BJ (cell line): ENCODE measurements around the gene CFAP54. TPM values are rescaled to one million over a fixed set of nuclear protein-coding genes. Genes with fewer than 3 reads are reported as not detected.

Experiments
- CTCF ChIA-PET: fragments of 350-600 bp; formaldehyde crosslinking; extraction: SDS; loops from one replicate; lab custom pipeline; 2021; ENCODE audit warnings: antibody characterized with exemption, inconsistent platforms; lab: Yijun Ruan, JAX
- POLR2A ChIA-PET: fragments of 300-600 bp; sonication (Branson Sonifier 250); formaldehyde crosslinking; extraction: SDS; loops from one replicate; lab custom pipeline; 2021; ENCODE audit warnings: antibody characterized with exemption; lab: Charles Lee
- DNase-seq: peaks from one replicate; pipeline ENCODE4 v3.0.0-alpha.2; 2011; ENCODE audit warnings: low read depth
- H3K27me3 ChIP-seq: 2 replicates; pipeline ENCODE4 v1.6.0; 2011; ENCODE audit warnings: low read length; ENCODE audit not compliant: control insufficient read depth, insufficient read depth
- H3K36me3 ChIP-seq: 2 replicates; pipeline ENCODE4 v1.5.1; 2011; ENCODE audit warnings: low read length; ENCODE audit not compliant: control insufficient read depth, insufficient read depth
- H3K4me3 ChIP-seq: 2 replicates; pipeline ENCODE4 v1.5.1; 2011; ENCODE audit warnings: low read depth, mild to moderate bottlenecking, control low read depth, low read length
- polyA plus RNA-seq: library from polyadenylated mRNA; depleted of rRNA; stranded (reverse); fragments of >200 nt; gene quantifications from 2 replicates; pipeline ENCODE4 v1.2.3, GENCODE V29; 2011; rRNA removed
- TF ChIP-seq, protein P1 (sequence below): IDR thresholded peaks from 2 replicates; pipeline ENCODE4 v1.5.1; 2011; ENCODE audit warnings: low read depth, mild to moderate bottlenecking, control low read depth, inconsistent platforms, low read length, moderate library complexity; ENCODE audit not compliant: insufficient read depth

The CFAP54 gene
- polyA plus RNA-seq, 1 experiment, result 0.38 TPM

DNA sequence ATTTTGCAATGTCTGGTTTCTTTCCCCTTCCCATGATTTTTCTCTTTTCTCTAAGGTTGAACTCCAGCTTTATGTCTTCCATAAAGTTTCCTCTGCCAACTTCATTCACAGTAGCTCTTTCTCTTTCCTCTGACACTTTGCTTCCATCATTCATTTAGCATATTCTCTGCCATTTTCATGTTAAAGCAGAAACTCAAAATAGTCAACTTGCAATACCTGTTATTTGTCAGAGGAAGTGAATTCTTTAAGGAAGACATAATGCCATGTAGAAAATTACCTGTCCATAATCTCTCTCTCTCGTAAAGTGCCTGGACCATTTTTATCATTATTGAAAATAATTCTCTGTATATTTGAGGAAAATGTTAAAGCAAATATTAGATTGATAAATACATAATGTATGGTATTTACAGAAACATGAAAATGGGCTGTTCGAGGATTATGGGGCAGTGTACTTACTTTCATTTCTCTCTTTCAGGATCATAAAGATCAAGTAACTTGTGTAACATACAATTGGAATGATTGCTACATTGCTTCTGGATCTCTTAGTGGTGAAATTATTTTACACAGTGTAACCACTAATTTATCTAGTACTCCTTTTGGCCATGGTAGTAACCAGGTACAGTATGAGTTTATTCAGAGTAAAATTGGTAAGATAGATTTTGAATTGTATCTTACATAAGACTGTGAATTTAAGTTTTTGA, 430.3 kb downstream of the CFAP54 start:
- H3K27me3 ChIP-seq, result no peaks in the 10 kb centered on the region
- CTCF ChIA-PET, result interaction anchor here (1.3 kb wide), 1 partner anchor 14 kb away, joined by 3 read pairs; no protein-coding TSS in a partner anchor
- no peak for DNase-seq
- no peaks in the 10 kb centered on the region for H3K36me3 ChIP-seq
- no peak overlapping the region for H3K4me3 ChIP-seq
- TF ChIP-seq, protein P1, sequence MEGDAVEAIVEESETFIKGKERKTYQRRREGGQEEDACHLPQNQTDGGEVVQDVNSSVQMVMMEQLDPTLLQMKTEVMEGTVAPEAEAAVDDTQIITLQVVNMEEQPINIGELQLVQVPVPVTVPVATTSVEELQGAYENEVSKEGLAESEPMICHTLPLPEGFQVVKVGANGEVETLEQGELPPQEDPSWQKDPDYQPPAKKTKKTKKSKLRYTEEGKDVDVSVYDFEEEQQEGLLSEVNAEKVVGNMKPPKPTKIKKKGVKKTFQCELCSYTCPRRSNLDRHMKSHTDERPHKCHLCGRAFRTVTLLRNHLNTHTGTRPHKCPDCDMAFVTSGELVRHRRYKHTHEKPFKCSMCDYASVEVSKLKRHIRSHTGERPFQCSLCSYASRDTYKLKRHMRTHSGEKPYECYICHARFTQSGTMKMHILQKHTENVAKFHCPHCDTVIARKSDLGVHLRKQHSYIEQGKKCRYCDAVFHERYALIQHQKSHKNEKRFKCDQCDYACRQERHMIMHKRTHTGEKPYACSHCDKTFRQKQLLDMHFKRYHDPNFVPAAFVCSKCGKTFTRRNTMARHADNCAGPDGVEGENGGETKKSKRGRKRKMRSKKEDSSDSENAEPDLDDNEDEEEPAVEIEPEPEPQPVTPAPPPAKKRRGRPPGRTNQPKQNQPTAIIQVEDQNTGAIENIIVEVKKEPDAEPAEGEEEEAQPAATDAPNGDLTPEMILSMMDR, result no peak
- POLR2A ChIA-PET, result no interaction called here

Other genes starting within 250 kb of the CFAP54 start
- 14.8 and 32.8 TPM in 2 replicates for gene CDK17, start 89.1 kb upstream of the CFAP54 start, polyA plus RNA-seq